ENCODE results near the gene ARID5A. TPM values are rescaled to one million over a fixed set of nuclear protein-coding genes. Genes with fewer than 3 reads are reported as not detected.

The ARID5A gene
- total and polyA plus RNA-seq, 2 experiments from 2014 or later, result 5.5 to 7.7 TPM

GRCh38 chr2:96540136-96540535 lies 3.6 kb downstream of the ARID5A start (continued):
- TF ChIP-seq ZNF462 (CRISPR knock-in tag; IDR thresholded peaks at IDR 0.05) (no peak), CREB1 (CRISPR knock-in tag; IDR thresholded peaks at IDR 0.05; ENCODE audit: low read depth) (no peak), POLR2AphosphoS5 (IDR thresholded peaks at IDR 0.05; ENCODE audit: low read depth) (no peak), REST (IDR thresholded peaks at IDR 0.05; ENCODE audit: unreplicated experiment) (no peak), STAT1 (IDR thresholded peaks at IDR 0.05; ENCODE audit: unreplicated experiment) (no peak), EZH2phosphoT487 (IDR thresholded peaks at IDR 0.05; ENCODE audit: unreplicated experiment) (no peak), JUNB (IDR thresholded peaks at IDR 0.05; ENCODE audit: unreplicated experiment) (no peak), ETS1 (IDR thresholded peaks at IDR 0.05) (no peak)
